Activated CD4-positive, alpha-beta memory T cell treated with anti-CD3 and anti-CD28 coated beads for 36 hours (primary cell): ENCODE results near the gene ASTN2. TPM values are rescaled to one million over a fixed set of nuclear protein-coding genes. Genes with fewer than 3 reads are reported as not detected.

Experiments used
- CTCF ChIA-PET: fragments of 350-600 bp; sonication (Branson Sonifier 250); formaldehyde crosslinking; loops from one replicate; lab custom pipeline; 2021; ENCODE audit warnings: antibody characterized with exemption, inconsistent platforms; lab: Charles Lee
- POLR2A ChIA-PET: fragments of 350-600 bp; sonication (Branson Sonifier 250); formaldehyde crosslinking; loops from one replicate; lab custom pipeline; 2021; ENCODE audit warnings: antibody characterized with exemption; lab: Charles Lee
- DNase-seq: peaks from one replicate; pipeline ENCODE4 v3.0.0-alpha.2; 2020
- H3K27ac Mint-ChIP-seq: one replicate; pipeline ENCODE4 v1.8.0; 2021; ENCODE audit warnings: mixed read lengths
- H3K27me3 Mint-ChIP-seq: one replicate; pipeline ENCODE4 v1.8.0; 2021; ENCODE audit warnings: mixed read lengths
- H3K36me3 Mint-ChIP-seq: one replicate; pipeline ENCODE4 v1.8.0; 2021; ENCODE audit warnings: mixed read lengths
- H3K4me1 Mint-ChIP-seq: one replicate; pipeline ENCODE4 v1.8.0; 2021; ENCODE audit warnings: low read depth, mixed read lengths
- H3K4me3 Mint-ChIP-seq: one replicate; pipeline ENCODE4 v1.8.0; 2021; ENCODE audit warnings: mild to moderate bottlenecking, mixed read lengths
- H3K9me3 Mint-ChIP-seq: one replicate; pipeline ENCODE4 v1.8.0; 2021; ENCODE audit warnings: mixed read lengths
- intact Hi-C: fragments of 100-400 bp; cut with micrococcal nuclease; formaldehyde crosslinking; loops from one replicate; pipeline ENCODE4 v1.15.1; 2023
- total RNA-seq, 2 experiments: library from RNA; stranded (reverse); gene quantifications; one replicate each; pipeline ENCODE4 v1.2.3, GENCODE V29; 2021

ASTN2 gene
- total RNA-seq, 2 experiments from 2014 or later, result 3.3 to 3.4 TPM

DNA sequence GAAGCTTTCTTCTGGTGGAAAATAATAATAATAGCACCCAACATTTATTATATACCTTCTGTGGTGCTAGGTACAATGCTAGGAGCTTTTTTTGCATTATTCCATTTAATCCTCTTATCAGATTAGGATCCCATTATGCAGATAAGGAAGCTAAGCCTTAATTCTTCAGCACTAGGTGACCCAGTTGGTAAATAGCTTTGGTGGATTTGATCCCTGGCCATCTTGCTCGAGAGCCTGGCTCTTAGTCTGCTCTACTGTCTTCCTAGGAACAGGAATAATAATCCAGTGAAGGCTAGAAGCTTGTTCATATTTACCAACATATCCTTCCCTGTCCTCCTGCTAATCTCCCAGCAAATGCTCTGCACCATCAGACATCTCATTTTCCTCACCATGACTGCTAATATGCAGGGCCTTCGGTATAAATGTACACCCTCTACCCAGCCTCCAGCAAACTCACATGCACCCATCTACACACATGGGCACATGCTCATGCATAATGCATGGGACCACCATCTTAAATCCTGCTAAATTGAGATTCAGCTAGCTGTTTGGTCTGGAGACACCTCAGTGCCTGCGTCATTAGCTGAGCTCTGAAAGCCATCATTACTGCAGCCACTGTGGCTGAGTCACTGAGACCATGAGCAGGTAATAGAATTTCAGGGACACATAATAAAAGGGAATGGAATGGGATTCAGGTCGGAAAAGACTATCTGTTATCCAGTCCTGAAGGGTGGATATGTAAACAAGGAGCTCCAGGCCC lies 640.3 kb downstream of the ASTN2 start:
- POLR2A ChIA-PET, result no interaction called here
- intact Hi-C loops, result no loop called here

DNA sequence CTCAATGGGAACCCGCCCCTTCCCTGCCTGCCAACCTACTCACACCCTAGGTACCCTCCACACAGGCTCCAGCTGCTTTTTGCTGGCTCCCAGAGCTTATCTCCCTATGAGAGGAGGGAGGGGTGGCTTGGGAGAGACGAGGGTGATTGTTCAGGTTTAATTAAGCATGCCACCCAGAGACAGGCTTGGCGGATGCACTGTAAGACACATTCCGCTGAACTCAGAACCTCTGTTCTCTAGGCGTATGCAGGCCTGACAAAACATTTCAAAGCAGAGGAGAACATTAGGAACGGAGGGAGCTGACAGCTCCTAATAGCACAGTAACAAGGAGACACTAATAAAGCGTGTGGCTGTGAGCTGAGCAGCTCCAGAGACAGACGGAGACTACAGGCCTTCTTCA lies 647.6 kb downstream of the ASTN2 start:
- Mint-ChIP-seq H3K4me1 (no peaks in the 10 kb centered on the region), H3K4me3 (no peak overlapping the region), H3K36me3 (no peaks in the 10 kb centered on the region), H3K27ac (no peak overlapping the region), H3K9me3 (no peaks in the 10 kb centered on the region), H3K27me3 (no peaks in the 10 kb centered on the region)
- intact Hi-C loops, result no loop called here
- CTCF ChIA-PET, result no interaction called here
- no peak for DNase-seq
- POLR2A ChIA-PET, result no interaction called here

More for the DNA sequence above, 640.3 kb downstream of the ASTN2 start:
- DNase-seq, result no peak
- CTCF ChIA-PET, result no interaction called here
- Mint-ChIP-seq H3K36me3 (no peaks in the 10 kb centered on the region), H3K9me3 (no peaks in the 10 kb centered on the region), H3K27ac (no peak overlapping the region), H3K4me3 (no peak overlapping the region), H3K4me1 (no peaks in the 10 kb centered on the region), H3K27me3 (peaks cover 6% of the 10 kb centered on the region)

GRCh38 chr9:116765011-116765410 lies 649.8 kb downstream of the ASTN2 start:
- CTCF ChIA-PET, result no interaction called here
- POLR2A ChIA-PET, result no interaction called here
- Mint-ChIP-seq H3K27me3 (no peaks in the 10 kb centered on the region), H3K27ac (no peak overlapping the region), H3K4me3 (no peak overlapping the region), H3K9me3 (no peaks in the 10 kb centered on the region), H3K4me1 (no peaks in the 10 kb centered on the region), H3K36me3 (no peaks in the 10 kb centered on the region)
- DNase-seq, result no peak
- intact Hi-C loops, result no loop called here

GRCh38 chr9:116763770-116764169 lies 651.1 kb downstream of the ASTN2 start:
- Mint-ChIP-seq H3K27me3 (no peaks in the 10 kb centered on the region), H3K4me3 (no peak overlapping the region), H3K9me3 (no peaks in the 10 kb centered on the region), H3K36me3 (no peaks in the 10 kb centered on the region), H3K27ac (no peak overlapping the region), H3K4me1 (no peaks in the 10 kb centered on the region)
- DNase-seq, result no peak
- intact Hi-C loops, result no loop called here
- POLR2A ChIA-PET, result no interaction called here
- CTCF ChIA-PET, result no interaction called here

DNA sequence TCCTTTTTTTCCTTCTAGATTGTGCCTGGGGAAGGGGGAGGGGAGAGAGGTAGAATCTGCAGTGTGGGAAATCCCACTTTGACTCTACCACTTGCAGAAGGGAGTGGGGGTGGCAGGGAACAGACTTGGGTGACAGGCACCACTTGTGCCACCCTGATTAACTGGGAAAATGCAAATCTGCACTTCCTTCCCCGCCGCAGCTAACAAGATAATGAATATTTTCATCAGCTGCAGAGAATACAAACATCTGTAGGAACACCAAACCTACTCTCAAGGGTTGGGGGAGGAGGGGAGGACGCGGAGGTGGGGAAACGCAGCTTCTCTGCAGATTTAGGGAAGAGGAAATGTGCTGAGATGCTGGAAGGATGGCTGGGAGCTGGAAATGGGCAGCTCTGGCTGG lies 654.2 kb downstream of the ASTN2 start:
- no peak for DNase-seq
- H3K36me3 Mint-ChIP-seq, result no peaks in the 10 kb centered on the region
- H3K4me1 Mint-ChIP-seq, result no peaks in the 10 kb centered on the region
- H3K27ac Mint-ChIP-seq, result no peak overlapping the region
- ChIA-PET CTCF (no interaction called here), POLR2A (no interaction called here)
- H3K4me3 Mint-ChIP-seq, result no peak overlapping the region
- intact Hi-C loops, result no loop called here
- H3K27me3 Mint-ChIP-seq, result peaks cover 3% of the 10 kb centered on the region
- peaks cover under 1% of the 10 kb centered on the region for H3K9me3 Mint-ChIP-seq

DNA sequence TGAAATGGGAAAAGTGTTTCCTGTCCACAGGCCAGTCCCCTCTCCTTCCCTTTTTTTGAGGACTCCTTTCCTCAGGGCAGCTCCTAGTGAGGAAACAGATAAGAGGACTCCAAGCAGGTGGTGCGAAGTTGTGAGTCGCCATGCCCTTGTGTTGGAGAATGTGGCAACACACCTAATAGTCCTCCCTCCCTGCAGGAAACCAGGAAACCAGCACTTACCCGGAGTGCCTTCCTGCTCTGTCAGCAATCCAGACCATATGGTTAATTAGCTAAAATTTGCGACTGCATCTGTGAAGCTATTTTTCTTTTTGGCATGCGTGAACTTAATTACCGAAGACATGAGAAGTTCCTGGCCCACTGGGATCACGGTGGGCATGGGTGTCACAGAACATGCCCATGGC lies 657.8 kb downstream of the ASTN2 start:
- POLR2A ChIA-PET, result no interaction called here
- Mint-ChIP-seq H3K27ac (no peak overlapping the region), H3K27me3 (peaks cover 3% of the 10 kb centered on the region), H3K4me1 (no peaks in the 10 kb centered on the region), H3K9me3 (peaks cover 3% of the 10 kb centered on the region), H3K4me3 (no peak overlapping the region), H3K36me3 (no peaks in the 10 kb centered on the region)
- DNase-seq, result no peak
- intact Hi-C loops, result no loop called here
- CTCF ChIA-PET, result no interaction called here

GRCh38 chr9:116753389-116753788 lies 661.5 kb downstream of the ASTN2 start:
- Mint-ChIP-seq H3K27ac (no peak overlapping the region), H3K27me3 (peaks cover 5% of the 10 kb centered on the region), H3K4me3 (no peak overlapping the region), H3K36me3 (no peaks in the 10 kb centered on the region), H3K4me1 (no peaks in the 10 kb centered on the region), H3K9me3 (peaks cover 3% of the 10 kb centered on the region)
- DNase-seq, result no peak
- intact Hi-C loops, result no loop called here
- ChIA-PET POLR2A (no interaction called here), CTCF (no interaction called here)

DNA sequence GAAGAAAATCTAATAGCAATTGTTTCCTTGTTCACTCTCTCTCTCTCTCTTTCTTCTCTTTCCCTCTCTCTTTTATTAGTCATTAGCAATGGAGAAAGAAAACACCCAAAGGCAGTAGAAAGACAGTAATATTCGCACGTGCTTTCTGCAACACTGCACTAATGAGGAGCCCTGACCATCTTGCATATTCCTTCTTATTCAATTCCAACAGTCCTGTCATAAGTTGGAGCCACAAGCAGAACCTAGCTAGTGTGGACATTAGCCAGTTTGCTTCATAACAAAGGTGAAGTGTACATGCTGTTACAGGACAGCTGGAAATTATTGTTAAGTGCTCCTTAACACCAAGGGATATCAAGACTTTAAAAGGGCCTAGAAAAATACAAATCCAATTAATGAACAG lies 664.3 kb downstream of the ASTN2 start:
- H3K36me3 Mint-ChIP-seq, result no peaks in the 10 kb centered on the region
- ChIA-PET POLR2A (no interaction called here), CTCF (no interaction called here)
- no peak overlapping the region for H3K27ac Mint-ChIP-seq
- intact Hi-C loops, result no loop called here
- no peaks in the 10 kb centered on the region for H3K4me1 Mint-ChIP-seq
- H3K4me3 Mint-ChIP-seq, result no peak overlapping the region
- H3K9me3 Mint-ChIP-seq, result peaks cover under 1% of the 10 kb centered on the region
- DNase-seq, result no peak
- peaks cover 7% of the 10 kb centered on the region for H3K27me3 Mint-ChIP-seq

GRCh38 chr9:116749772-116750171 lies 665.1 kb downstream of the ASTN2 start:
- POLR2A ChIA-PET, result no interaction called here
- CTCF ChIA-PET, result interaction anchor here (1.2 kb wide), 1 partner anchor 12 kb away, joined by 3 read pairs; no protein-coding TSS in a partner anchor
- no peaks in the 10 kb centered on the region for H3K36me3 Mint-ChIP-seq

DNA sequence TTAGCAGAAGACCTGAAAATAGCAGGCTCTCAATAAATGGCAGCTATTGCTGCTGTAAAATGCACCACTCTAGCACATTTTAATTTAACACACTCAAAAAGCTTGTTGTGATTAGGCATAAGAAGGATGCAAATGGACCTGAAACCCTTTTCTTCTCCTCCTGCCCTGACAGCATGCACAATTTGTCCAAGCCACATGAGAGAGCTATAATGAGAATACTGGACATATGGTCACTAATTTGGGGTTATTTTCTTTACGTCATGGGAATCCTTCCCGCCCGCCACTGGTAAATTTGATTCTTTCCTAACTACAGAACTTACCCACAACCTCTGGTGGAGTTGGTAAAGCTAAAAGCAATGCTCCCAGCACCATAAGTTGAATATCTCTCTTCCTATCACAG lies 665.7 kb downstream of the ASTN2 start:
- Mint-ChIP-seq H3K27me3 (peaks cover 7% of the 10 kb centered on the region), H3K9me3 (no peaks in the 10 kb centered on the region), H3K27ac (no peak overlapping the region), H3K4me3 (no peak overlapping the region), H3K4me1 (no peaks in the 10 kb centered on the region), H3K36me3 (no peaks in the 10 kb centered on the region)
- CTCF ChIA-PET, result interaction anchor here (1.2 kb wide), 1 partner anchor 12 kb away, joined by 3 read pairs; no protein-coding TSS in a partner anchor
- POLR2A ChIA-PET, result no interaction called here
- no peak for DNase-seq
- intact Hi-C loops, result no loop called here

More at GRCh38 chr9:116749772-116750171, 665.1 kb downstream of the ASTN2 start:
- no peaks in the 10 kb centered on the region for H3K4me1 Mint-ChIP-seq
- no peak for DNase-seq
- H3K9me3 Mint-ChIP-seq, result no peaks in the 10 kb centered on the region
- peaks cover 7% of the 10 kb centered on the region for H3K27me3 Mint-ChIP-seq
- no peak overlapping the region for H3K27ac Mint-ChIP-seq
- intact Hi-C loops, result no loop called here
- no peak overlapping the region for H3K4me3 Mint-ChIP-seq

DNA sequence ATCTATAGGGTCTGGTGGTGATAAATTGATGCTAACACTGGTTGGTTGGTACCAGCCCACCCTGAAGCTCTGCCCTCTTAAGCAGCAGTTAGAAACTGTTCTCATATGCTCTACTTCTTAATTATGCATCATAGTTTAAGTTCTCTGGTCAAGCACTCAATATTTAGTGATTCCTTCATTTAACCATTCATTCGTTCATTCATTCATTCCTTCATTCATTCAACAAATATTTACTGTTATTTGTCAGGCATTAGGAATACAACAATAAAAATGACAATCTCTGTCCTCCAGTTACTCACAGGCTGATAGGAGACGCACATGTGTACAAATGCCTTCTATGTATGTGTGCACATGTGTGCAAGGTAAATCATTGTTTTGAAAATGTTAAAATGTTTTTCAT lies 673.1 kb downstream of the ASTN2 start:
- H3K4me1 Mint-ChIP-seq, result peaks cover 2% of the 10 kb centered on the region
- DNase-seq, result no peak
- no peaks in the 10 kb centered on the region for H3K9me3 Mint-ChIP-seq
- H3K27me3 Mint-ChIP-seq, result peaks cover 3% of the 10 kb centered on the region
- ChIA-PET POLR2A (no interaction called here), CTCF (no interaction called here)
- no peaks in the 10 kb centered on the region for H3K36me3 Mint-ChIP-seq
- intact Hi-C loops, result no loop called here
- H3K4me3 Mint-ChIP-seq, result no peak overlapping the region
- no peak overlapping the region for H3K27ac Mint-ChIP-seq

- peaks cover 4% of the 10 kb centered on the region for H3K27me3 Mint-ChIP-seq
- intact Hi-C loops, result no loop called here
- CTCF ChIA-PET, result interaction anchor here (5.9 kb wide), 1 partner anchor 119 kb away, joined by 73 read pairs; no protein-coding TSS in a partner anchor
These were observed 673.6 kb downstream of the ASTN2 start for GRCh38 chr9:116741086-116741740.

More at GRCh38 chr9:116741086-116741740, 673.6 kb downstream of the ASTN2 start:
- no peak overlapping the region for H3K4me3 Mint-ChIP-seq
- no peaks in the 10 kb centered on the region for H3K36me3 Mint-ChIP-seq
- no peaks in the 10 kb centered on the region for H3K9me3 Mint-ChIP-seq
- no peak for DNase-seq
- peaks cover 3% of the 10 kb centered on the region for H3K4me1 Mint-ChIP-seq
- POLR2A ChIA-PET, result no interaction called here
- no peak overlapping the region for H3K27ac Mint-ChIP-seq
